Calu3 (cell line): ENCODE measurements around the gene STAP2. TPM values are rescaled to one million over a fixed set of nuclear protein-coding genes. Genes with fewer than 3 reads are reported as not detected.

Experiments used
- BruUV-seq: library from RNA; stranded (reverse); fragments of 400-500 nt; replicated peaks from 2 replicates; lab custom pipeline; 2021; lab: Mats Ljungman, UMichigan
- CTCF ChIA-PET: fragments of 300-600 bp; sonication (Branson Sonifier 250); formaldehyde crosslinking; loops from one replicate; lab custom pipeline; 2022; ENCODE audit warnings: antibody characterized with exemption; lab: Charles Lee
- DNase-seq: peaks from one replicate; pipeline ENCODE4 v3.0.0; 2022
- H3K27ac Mint-ChIP-seq: one replicate; pipeline ENCODE4 v1.8.0; 2022; ENCODE audit warnings: mixed read lengths; ENCODE audit not compliant: unreplicated experiment
- H3K27me3 Mint-ChIP-seq: one replicate; pipeline ENCODE4 v1.8.0; 2022; ENCODE audit warnings: mixed read lengths; ENCODE audit not compliant: unreplicated experiment
- H3K36me3 Mint-ChIP-seq: one replicate; pipeline ENCODE4 v1.8.0; 2022; ENCODE audit warnings: mild to moderate bottlenecking, moderate library complexity, mixed read lengths; ENCODE audit not compliant: insufficient read depth, unreplicated experiment
- H3K4me1 Mint-ChIP-seq: one replicate; pipeline ENCODE4 v1.8.0; 2022; ENCODE audit warnings: mild to moderate bottlenecking, low read depth, mixed read lengths; ENCODE audit not compliant: unreplicated experiment
- H3K4me3 Mint-ChIP-seq: one replicate; pipeline ENCODE4 v1.8.0; 2022; ENCODE audit warnings: mild to moderate bottlenecking, low read depth, moderate library complexity, mixed read lengths; ENCODE audit not compliant: unreplicated experiment
- H3K9me3 Mint-ChIP-seq: one replicate; pipeline ENCODE4 v1.8.0; 2022; ENCODE audit warnings: low read depth, mixed read lengths; ENCODE audit not compliant: unreplicated experiment
- intact Hi-C: fragments of 100-400 bp; cut with micrococcal nuclease; formaldehyde crosslinking; loops from one replicate; pipeline ENCODE4 v1.10.0; 2022; ENCODE audit not compliant: unreplicated experiment
- total RNA-seq: library from RNA; stranded (reverse); gene quantifications from 2 replicates; pipeline ENCODE4 v1.2.3, GENCODE V29; 2022
- TF ChIP-seq, protein P1 (sequence below): fragments of 200-600 bp; IDR thresholded peaks from one replicate; pipeline ENCODE4 v1.8.0; 2022; ENCODE audit warnings: antibody characterized with exemption; ENCODE audit not compliant: unreplicated experiment

The STAP2 gene
- total RNA-seq, 1 experiment from 2014 or later, result 28.7 TPM

DNA sequence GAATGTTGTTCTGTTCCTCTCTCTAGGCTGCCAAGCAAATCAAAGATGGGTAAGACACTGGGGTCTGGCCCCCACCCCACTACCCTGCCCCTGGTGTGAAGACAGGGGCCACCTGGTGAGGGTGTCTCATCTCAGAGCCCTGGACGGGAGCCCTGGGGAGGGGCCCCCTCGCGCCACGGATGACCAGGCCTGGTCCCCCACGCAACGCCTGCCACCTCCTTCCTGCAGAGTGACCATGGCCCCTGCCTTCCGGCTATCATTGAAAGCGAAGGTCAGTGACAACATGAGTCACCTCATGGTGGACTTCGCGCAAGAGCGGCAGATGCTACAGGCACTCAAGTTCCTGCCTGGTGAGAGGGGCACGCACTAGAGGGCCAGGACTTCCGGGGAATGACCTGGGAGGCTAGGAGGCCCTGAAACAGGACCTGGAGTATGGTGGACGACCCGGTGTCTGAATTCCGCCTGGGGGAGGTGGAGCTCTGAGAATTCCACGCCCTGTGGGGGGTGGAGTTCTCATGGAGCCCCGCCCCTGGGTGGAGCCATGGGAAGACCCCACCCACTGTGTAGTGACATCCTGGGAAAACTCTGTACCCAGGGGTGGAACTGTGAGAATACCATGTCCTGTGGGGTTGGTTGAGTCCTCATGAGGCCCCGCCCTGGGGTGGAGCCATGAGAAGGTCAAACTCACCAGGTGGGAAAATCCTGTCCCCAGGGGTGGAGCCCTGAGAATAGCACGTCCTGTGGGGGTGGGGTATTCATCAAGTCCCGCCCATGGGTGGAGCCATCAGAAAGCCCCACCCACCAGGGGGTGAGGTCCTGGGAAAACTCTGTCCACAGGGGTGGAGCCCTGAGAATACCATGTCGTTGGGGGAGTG lies 28.1 kb downstream of the STAP2 start:
- BruUV-seq, result no TSS peak
- Mint-ChIP-seq H3K27ac (no peak overlapping the region), H3K27me3 (peaks cover 18% of the 10 kb centered on the region), H3K4me1 (no peaks in the 10 kb centered on the region), H3K36me3 (peaks cover 5% of the 10 kb centered on the region), H3K4me3 (no peak overlapping the region), H3K9me3 (no peaks in the 10 kb centered on the region)
- TF ChIP-seq, protein P1, sequence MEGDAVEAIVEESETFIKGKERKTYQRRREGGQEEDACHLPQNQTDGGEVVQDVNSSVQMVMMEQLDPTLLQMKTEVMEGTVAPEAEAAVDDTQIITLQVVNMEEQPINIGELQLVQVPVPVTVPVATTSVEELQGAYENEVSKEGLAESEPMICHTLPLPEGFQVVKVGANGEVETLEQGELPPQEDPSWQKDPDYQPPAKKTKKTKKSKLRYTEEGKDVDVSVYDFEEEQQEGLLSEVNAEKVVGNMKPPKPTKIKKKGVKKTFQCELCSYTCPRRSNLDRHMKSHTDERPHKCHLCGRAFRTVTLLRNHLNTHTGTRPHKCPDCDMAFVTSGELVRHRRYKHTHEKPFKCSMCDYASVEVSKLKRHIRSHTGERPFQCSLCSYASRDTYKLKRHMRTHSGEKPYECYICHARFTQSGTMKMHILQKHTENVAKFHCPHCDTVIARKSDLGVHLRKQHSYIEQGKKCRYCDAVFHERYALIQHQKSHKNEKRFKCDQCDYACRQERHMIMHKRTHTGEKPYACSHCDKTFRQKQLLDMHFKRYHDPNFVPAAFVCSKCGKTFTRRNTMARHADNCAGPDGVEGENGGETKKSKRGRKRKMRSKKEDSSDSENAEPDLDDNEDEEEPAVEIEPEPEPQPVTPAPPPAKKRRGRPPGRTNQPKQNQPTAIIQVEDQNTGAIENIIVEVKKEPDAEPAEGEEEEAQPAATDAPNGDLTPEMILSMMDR, result no peak
- no peak for DNase-seq
- intact Hi-C loops, result no loop called here
- CTCF ChIA-PET, result interaction anchor here (0.6 kb wide), 1 partner anchor 861 kb away, joined by 4 read pairs; no protein-coding TSS in a partner anchor

DNA sequence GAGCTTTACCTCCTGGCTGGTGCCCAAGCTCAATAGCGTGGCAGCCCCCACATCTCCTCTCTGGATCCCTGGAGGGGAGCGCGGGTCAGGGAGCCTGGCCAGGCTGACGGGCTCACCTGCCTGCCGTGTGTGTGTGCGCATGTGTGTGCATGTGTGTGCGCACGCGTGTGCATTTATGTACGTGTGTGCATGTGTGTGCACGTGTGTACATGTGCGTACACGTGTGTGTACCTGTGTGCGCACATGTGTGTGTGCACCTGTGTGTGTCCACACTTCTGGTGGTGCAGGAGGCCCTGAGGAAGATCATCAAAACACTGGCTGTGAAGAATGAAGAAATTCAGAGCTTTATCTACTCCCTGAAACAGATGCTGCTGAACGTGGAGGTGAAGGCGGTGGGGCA lies 33.0 kb downstream of the STAP2 start:
- DNase-seq, result no peak
- Mint-ChIP-seq H3K4me1 (no peaks in the 10 kb centered on the region), H3K36me3 (peaks cover 5% of the 10 kb centered on the region), H3K4me3 (no peak overlapping the region), H3K27me3 (peaks cover 27% of the 10 kb centered on the region), H3K9me3 (no peaks in the 10 kb centered on the region), H3K27ac (no peak overlapping the region)
- intact Hi-C loops, result no loop called here
- BruUV-seq, result no TSS peak
- CTCF ChIA-PET, result no interaction called here
- TF ChIP-seq, protein P1, result no peak

DNA sequence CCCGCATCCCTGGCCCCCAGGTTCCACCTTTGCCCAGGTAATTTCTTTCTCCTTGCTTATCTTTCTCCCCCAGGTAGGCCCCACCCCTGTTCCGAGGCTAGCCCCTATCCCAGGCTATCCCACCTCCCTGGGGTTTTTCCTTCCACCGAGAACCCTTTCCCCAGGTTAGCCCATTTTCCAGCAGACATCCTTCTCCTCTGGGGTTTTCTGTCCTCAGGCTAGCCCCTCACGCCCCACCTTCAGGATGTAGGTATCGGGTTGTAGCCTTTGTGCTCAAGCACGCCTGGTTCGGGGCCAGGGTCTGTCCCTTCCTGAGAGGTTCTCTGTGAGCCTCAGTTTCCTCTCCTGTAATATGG lies 33.4 kb downstream of the STAP2 start:
- H3K36me3 Mint-ChIP-seq, result peaks cover 5% of the 10 kb centered on the region
- no peak overlapping the region for H3K27ac Mint-ChIP-seq
- H3K4me1 Mint-ChIP-seq, result no peaks in the 10 kb centered on the region
- CTCF ChIA-PET, result no interaction called here
- no TSS peak for BruUV-seq
- TF ChIP-seq, protein P1, result no peak
- intact Hi-C loops, result no loop called here
- H3K9me3 Mint-ChIP-seq, result no peaks in the 10 kb centered on the region
- DNase-seq, result no peak
- no peak overlapping the region for H3K4me3 Mint-ChIP-seq
- H3K27me3 Mint-ChIP-seq, result peaks cover 31% of the 10 kb centered on the region

DNA sequence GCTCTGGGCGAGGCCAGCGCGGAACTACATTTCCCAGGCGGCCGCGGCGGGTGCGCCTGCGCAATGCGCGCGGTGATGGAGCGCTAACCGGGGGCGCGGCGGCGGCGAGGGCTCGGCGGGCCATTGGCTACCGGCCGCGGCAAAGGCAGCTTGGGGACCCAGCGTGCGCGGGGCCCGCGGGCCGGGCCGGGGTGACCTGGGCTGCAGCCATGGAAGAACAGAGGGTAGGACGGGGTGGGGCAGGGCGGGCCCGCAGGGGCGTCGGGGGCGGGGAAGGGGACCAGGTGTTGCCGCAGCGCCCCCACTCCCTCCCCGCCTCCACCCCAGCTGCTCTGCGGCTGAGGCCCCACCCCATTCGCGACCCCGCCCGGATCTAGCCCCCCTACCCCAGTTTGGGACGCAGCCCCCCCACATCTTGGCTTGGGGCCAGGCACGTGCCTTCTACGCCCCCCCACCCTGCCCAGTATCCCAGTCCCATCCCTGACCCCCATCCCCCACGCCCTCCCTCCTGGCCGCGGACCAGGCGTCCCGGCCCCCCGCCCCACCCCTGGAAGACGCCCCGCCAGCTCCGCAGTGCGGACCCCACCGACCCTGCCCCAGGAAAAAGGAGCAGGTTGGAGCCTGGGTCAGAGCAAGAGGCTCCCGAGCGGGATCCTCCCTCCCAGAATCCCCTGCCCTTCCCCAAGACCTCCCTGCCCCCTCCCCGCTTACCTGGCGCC lies 33.9 kb downstream of the STAP2 start, which contains the start of gene FSD1:
TSS of gene FSD1 (plus strand) at position 61 of the 719 bp plus-strand sequence. CDS start at position 210, 149 bp downstream.
- peak; percentile 39 for DNase-seq
- Mint-ChIP-seq H3K9me3 (no peaks in the 10 kb centered on the region), H3K36me3 (peaks cover 5% of the 10 kb centered on the region), H3K4me1 (no peaks in the 10 kb centered on the region), H3K27me3 (peaks cover 34% of the 10 kb centered on the region), H3K27ac (no peak within 1 kb of the TSS), H3K4me3 (no peak within 1 kb of the TSS)
- intact Hi-C loops, result no loop called here
- CTCF ChIA-PET, result no interaction called here
- no TSS peak for BruUV-seq
- TF ChIP-seq, protein P1, result no peak
